ENCODE results near the gene MTUS2.

MTUS2 gene

GRCh38 chr13:29111446-29111845 is 291.3 kb downstream of the MTUS2 start:
- no peak for DNase-seq

- DNase-seq = no peak
Measured at GRCh38 chr13:29115842-29116241, 295.7 kb downstream of the MTUS2 start.

GRCh38 chr13:29117663-29118062 is 297.5 kb downstream of the MTUS2 start:
- no peak for DNase-seq

GRCh38 chr13:29118471-29118870 is 298.3 kb downstream of the MTUS2 start:
- DNase-seq = no peak

GRCh38 chr13:29125191-29125933 is 305.2 kb downstream of the MTUS2 start:
- DNase-seq = no peak

- no peak for DNase-seq
Measured at GRCh38 chr13:29125934-29126424, 305.8 kb downstream of the MTUS2 start.

GRCh38 chr13:29129616-29130015 is 309.5 kb downstream of the MTUS2 start:
- DNase-seq = no peak

GRCh38 chr13:29131159-29131558 is 311.0 kb downstream of the MTUS2 start:
- no peak for DNase-seq

GRCh38 chr13:29131881-29132668 is 311.9 kb downstream of the MTUS2 start:
- no peak for DNase-seq

GRCh38 chr13:29136341-29136740 is 316.2 kb downstream of the MTUS2 start:
- no peak for DNase-seq

- DNase-seq = no peak
Measured at GRCh38 chr13:29137016-29137415, 316.9 kb downstream of the MTUS2 start.

- DNase-seq = no peak
Measured at GRCh38 chr13:29137995-29138394, 317.9 kb downstream of the MTUS2 start.

GRCh38 chr13:29140277-29140676 is 320.1 kb downstream of the MTUS2 start:
- DNase-seq = no peak

- no peak for DNase-seq
Measured at GRCh38 chr13:29143847-29144246, 323.7 kb downstream of the MTUS2 start.

- no peak for DNase-seq
Measured at GRCh38 chr13:29154390-29154789, 334.3 kb downstream of the MTUS2 start.

- no peak for DNase-seq
Measured at GRCh38 chr13:29156136-29156535, 336.0 kb downstream of the MTUS2 start.

GRCh38 chr13:29159871-29160270 is 339.7 kb downstream of the MTUS2 start:
- no peak for DNase-seq

- no peak for DNase-seq
Measured at GRCh38 chr13:29160862-29161261, 340.7 kb downstream of the MTUS2 start.

- no peak for DNase-seq
Measured at GRCh38 chr13:29161676-29162075, 341.5 kb downstream of the MTUS2 start.

GRCh38 chr13:29162638-29163235 is 342.6 kb downstream of the MTUS2 start:
- no peak for DNase-seq

GRCh38 chr13:29164116-29164515 is 344.0 kb downstream of the MTUS2 start:
- DNase-seq = no peak

GRCh38 chr13:29165216-29165615 is 345.1 kb downstream of the MTUS2 start:
- no peak for DNase-seq

- no peak for DNase-seq
Measured at GRCh38 chr13:29165840-29166239, 345.7 kb downstream of the MTUS2 start.

Data from NCI-H1694 treated with DMSO at 0.1 percent for 48 hours (cell line).